ENCODE results near the gene ANKRD6.

ANKRD6 gene

Small RNA genes lying within 50 kb of the gene (small RNA-seq; reads per million reads assigned to genes)
- 0 to 0.09 reads per million in 2 experiments for gene RN7SL11P

All from SK-N-DZ (cell line).